OCI-LY3 (cell line): ENCODE measurements around the gene STK32C.

Source experiments
- H2AFZ ChIP-seq: fragments of 200-600, 300-600 bp; shearing (Covaris generic); 2 replicates; pipeline ENCODE4 v1.6.0; 2014; ENCODE audit warnings: antibody characterized with exemption, low read depth, low read length
- H3K27ac ChIP-seq: fragments of 200-600, 300-600 bp; sonication (generic); 2 replicates; pipeline ENCODE4 v1.5.1; 2014; ENCODE audit warnings: mild to moderate bottlenecking, low read length, moderate library complexity, mixed read lengths
- H3K27me3 ChIP-seq: fragments of 200-600, 300-600 bp; sonication (generic); 2 replicates; pipeline ENCODE4 v1.6.1; 2014; ENCODE audit warnings: low read depth, low read length, mixed read lengths
- H3K36me3 ChIP-seq: fragments of 200-600, 300-600 bp; sonication (generic); replicated peaks from 2 replicates; pipeline ENCODE3; 2014; ENCODE audit warnings: low read depth, low read length, mixed read lengths
- H3K4me1 ChIP-seq: fragments of 300-600, 200-600 bp; sonication (generic); 2 replicates; pipeline ENCODE4 v1.6.1; 2014; ENCODE audit warnings: low read length, mixed read lengths
- H3K4me2 ChIP-seq: fragments of 200-600, 300-600 bp; sonication (generic); 2 replicates; pipeline ENCODE4 v1.6.1; 2014; ENCODE audit warnings: low read length, mixed read lengths
- H3K4me3 ChIP-seq: fragments of 300-600, 200-600 bp; sonication (generic); 2 replicates; pipeline ENCODE4 v1.5.1; 2014; ENCODE audit warnings: antibody characterized with exemption, mild to moderate bottlenecking, low read length, moderate library complexity
- H3K79me2 ChIP-seq: fragments of 300-600, 200-600 bp; shearing (Covaris generic); 2 replicates; pipeline ENCODE4 v1.6.1; 2014; ENCODE audit warnings: mild to moderate bottlenecking, low read length, mixed read lengths
- H3K9ac ChIP-seq: fragments of 300-600, 200-600 bp; shearing (Covaris generic); 2 replicates; pipeline ENCODE4 v1.6.0; 2014; ENCODE audit warnings: mild to moderate bottlenecking, low read length, moderate library complexity
- H3K9me3 ChIP-seq: fragments of 200-600, 300-600 bp; shearing (Covaris generic); 2 replicates; pipeline ENCODE4 v1.6.1; 2014; ENCODE audit warnings: low read length, mixed read lengths; ENCODE audit not compliant: insufficient read depth
- H4K20me1 ChIP-seq: fragments of 200-600, 300-600 bp; sonication (generic); 2 replicates; pipeline ENCODE4 v1.6.1; 2016; ENCODE audit warnings: low read length, mixed read lengths; ENCODE audit not compliant: insufficient read depth
- CTCF ChIP-seq: fragments of 200-600, 300-600 bp; sonication (generic); IDR thresholded peaks from 2 replicates; pipeline ENCODE4 v1.5.1; 2014; ENCODE audit warnings: antibody characterized with exemption, low read length, low read depth
- EZH2phosphoT487 ChIP-seq: fragments of 200-600 bp; shearing (Covaris generic); IDR thresholded peaks from 2 replicates; pipeline ENCODE4 v1.6.1; 2018; ENCODE audit warnings: antibody characterized with exemption, mixed run types, low read depth

Gene STK32C

GRCh38 chr10:132185601-132186487, 121.9 kb downstream of the STK32C start:
- H3K4me3 ChIP-seq: no peak overlapping the region
- no peak overlapping the region for H3K27ac ChIP-seq
- no peaks in the 10 kb centered on the region for H3K27me3 ChIP-seq
- no peak overlapping the region for H3K9ac ChIP-seq
- H2AFZ ChIP-seq: no peak overlapping the region
- H3K9me3 ChIP-seq: no peaks in the 10 kb centered on the region
- H3K79me2 ChIP-seq: no peaks in the 10 kb centered on the region
- no peaks in the 10 kb centered on the region for H3K36me3 ChIP-seq
- no peaks in the 10 kb centered on the region for H4K20me1 ChIP-seq
- no peaks in the 10 kb centered on the region for H3K4me1 ChIP-seq
- no peak for TF ChIP-seq CTCF
- no peak for TF ChIP-seq EZH2phosphoT487
- H3K4me2 ChIP-seq: no peak overlapping the region

DNA sequence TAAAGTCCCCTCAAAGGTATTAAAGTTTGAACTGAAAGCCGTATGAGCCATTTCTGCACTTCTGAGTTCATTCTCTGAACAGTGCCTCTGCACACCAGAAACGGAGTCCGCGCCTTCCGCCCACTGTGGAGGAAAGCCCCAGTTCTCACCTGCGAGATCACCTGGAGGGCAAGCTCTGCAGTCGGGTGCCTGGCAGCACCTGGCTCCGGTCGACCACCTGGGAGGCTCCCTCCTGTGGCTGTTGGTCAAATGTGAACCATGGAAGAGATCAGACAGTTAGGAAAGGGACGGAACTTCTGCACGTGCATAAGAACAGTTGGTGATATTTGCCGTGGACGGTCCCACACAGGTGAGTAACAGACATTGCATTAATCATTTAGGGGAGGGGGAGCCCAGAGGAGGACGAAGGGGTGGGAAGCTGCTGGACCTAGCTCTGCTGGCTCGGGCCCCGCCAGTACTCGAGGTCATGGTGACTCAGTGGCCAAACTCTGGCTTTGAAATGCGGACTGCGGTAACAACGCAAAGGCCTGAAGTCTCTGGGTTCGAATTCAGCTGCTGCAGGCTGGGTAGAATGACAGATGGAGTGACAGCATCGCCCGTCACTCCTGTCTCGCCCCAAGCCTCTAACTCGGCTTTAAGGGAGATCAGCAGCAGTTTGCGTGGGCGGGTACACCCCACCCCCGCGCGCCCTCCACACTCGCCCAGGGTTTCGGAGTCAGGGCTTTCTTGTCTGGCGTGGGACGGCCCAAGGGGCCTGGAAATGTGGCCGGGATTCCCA, 122.7 kb downstream of the STK32C start:
- Histone ChIP-seq H3K9me3 (no peaks in the 10 kb centered on the region), H3K27ac (no peak overlapping the region), H2AFZ (no peak overlapping the region), H3K4me1 (no peaks in the 10 kb centered on the region), H3K79me2 (no peaks in the 10 kb centered on the region), H3K27me3 (no peaks in the 10 kb centered on the region), H3K36me3 (no peaks in the 10 kb centered on the region), H3K4me2 (no peak overlapping the region), H3K9ac (no peak overlapping the region), H4K20me1 (no peaks in the 10 kb centered on the region), H3K4me3 (no peak overlapping the region)
- TF ChIP-seq CTCF (no peak), EZH2phosphoT487 (no peak)

DNA sequence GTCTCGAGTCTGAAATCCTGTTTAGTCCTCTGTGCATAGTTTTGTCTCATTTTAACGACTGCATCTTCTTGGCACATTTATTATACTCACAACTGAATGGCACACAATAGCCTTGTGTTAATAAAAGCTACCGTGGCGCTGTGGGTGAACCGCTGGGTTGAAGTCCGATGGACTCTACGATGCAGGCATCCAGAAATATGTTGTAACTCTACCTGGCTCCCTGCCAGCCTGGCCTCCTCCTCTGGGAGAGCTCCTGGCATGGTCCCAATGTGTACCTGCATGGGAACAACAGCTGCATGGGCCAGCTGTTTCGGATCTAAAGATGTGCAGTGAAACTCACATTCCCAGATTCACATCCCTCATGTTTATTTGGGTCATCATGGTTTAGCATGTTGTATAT, 124.7 kb downstream of the STK32C start:
- Histone ChIP-seq H3K9ac (no peak overlapping the region), H3K4me2 (no peak overlapping the region), H3K27ac (no peak overlapping the region), H3K9me3 (no peaks in the 10 kb centered on the region), H3K36me3 (no peaks in the 10 kb centered on the region), H3K79me2 (no peaks in the 10 kb centered on the region), H4K20me1 (no peaks in the 10 kb centered on the region), H3K4me1 (no peaks in the 10 kb centered on the region), H2AFZ (no peak overlapping the region), H3K27me3 (no peaks in the 10 kb centered on the region), H3K4me3 (no peak overlapping the region)
- TF ChIP-seq EZH2phosphoT487: no peak
- no peak for TF ChIP-seq CTCF

DNA sequence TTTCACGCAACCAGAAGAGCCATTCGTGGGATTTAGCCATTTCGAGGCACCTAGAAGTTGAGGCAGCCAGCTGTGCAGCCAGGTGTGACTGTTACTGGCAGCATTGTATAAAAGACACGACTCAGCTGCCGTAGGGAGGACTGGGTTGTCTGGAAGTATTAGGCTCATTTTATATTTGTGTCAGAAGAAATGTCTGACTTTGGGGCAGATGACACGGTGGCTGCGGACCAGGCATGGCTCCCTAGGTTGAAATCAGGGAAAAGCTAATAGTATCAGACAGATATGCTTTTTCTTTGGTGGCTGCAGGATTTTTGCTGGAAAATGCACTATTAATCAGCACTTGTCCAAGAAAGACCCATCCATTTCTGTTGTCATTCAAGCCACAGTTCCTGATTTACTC, 125.2 kb downstream of the STK32C start:
- H3K27me3 ChIP-seq: no peaks in the 10 kb centered on the region

More for the DNA sequence above, 125.2 kb downstream of the STK32C start:
- Histone ChIP-seq H3K4me3 (no peak overlapping the region), H3K36me3 (no peaks in the 10 kb centered on the region), H3K4me1 (no peaks in the 10 kb centered on the region), H3K79me2 (no peaks in the 10 kb centered on the region), H3K9me3 (no peaks in the 10 kb centered on the region), H3K27ac (no peak overlapping the region), H4K20me1 (no peaks in the 10 kb centered on the region), H3K4me2 (no peak overlapping the region), H3K9ac (no peak overlapping the region), H2AFZ (no peak overlapping the region)
- no peak for TF ChIP-seq EZH2phosphoT487
- TF ChIP-seq CTCF: no peak
